ENCODE measurements around the gene CDH13. TPM values are rescaled to one million over a fixed set of nuclear protein-coding genes. Genes with fewer than 3 reads are reported as not detected.

CDH13 gene
- total and polyA plus RNA-seq, 2 experiments from 2014 or later = 1.2 to 1.5 TPM

DNA sequence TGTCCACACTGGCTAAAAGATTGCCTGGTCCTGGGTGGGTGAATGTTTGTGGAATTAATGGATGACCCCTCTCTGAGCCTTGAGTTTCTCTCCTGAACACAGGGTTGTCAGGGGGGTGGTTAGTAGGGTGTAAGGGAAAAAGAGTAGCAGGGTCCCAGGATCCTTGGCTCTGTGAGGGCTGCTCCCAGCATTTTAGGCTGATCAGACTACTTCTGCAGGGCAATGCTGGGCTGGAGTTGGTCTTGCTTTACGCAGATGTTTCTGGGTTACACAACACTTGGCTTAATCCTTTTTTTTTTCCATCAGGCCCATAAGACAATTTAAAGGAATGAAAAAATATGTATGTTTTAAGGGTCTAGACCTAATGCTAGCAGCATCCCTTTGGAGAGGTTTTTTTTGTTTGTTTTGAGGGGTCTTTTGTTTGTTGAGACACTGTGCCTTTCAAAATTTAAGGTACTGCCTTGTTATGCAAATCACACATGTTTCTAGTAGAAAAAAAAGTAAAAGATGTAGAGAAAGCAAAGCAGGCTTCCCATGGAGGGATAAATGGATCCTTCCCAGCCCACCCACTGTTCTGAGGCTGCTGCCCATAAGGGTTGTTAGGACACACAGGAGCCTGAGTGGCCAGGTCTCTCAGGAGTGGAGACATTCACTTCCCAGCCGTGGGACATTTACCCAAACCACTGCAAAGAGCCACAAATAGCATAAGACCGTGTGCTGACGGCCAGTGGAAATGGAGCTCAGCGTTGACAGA is 955.4 kb downstream of the CDH13 start:
- TF ChIP-seq EZH2phosphoT487 (IDR thresholded peaks at IDR 0.05; ENCODE audit: low read depth, severe bottlenecking, unreplicated experiment) (no peak), EZH2 (IDR thresholded peaks at IDR 0.05; ENCODE audit: borderline replicate concordance) (no peak)
- H3K9me2 ChIP-seq (replicated peaks; ENCODE audit: insufficient read depth) = no peaks in the 10 kb centered on the region
- no peaks in the 10 kb centered on the region for H3K27me3 ChIP-seq
- H4K20me1 ChIP-seq (ENCODE audit: insufficient read depth, poor library complexity, severe bottlenecking) = no peaks in the 10 kb centered on the region
- no peak overlapping the region for H2AFZ ChIP-seq
- no peaks in the 10 kb centered on the region for H3K9me3 ChIP-seq (ENCODE audit: low read depth)
- no peaks in the 10 kb centered on the region for H3K4me1 ChIP-seq (ENCODE audit: insufficient read depth)
- no peaks in the 10 kb centered on the region for H3K36me3 ChIP-seq (replicated peaks; ENCODE audit: insufficient read depth, low read depth)
- no peak overlapping the region for H3K4me3 ChIP-seq
- no peak overlapping the region for H3K27ac ChIP-seq
- H3K79me2 ChIP-seq = no peaks in the 10 kb centered on the region
- WGBS (ENCODE audit: low lambda C conversion rate, missing lambda C conversion rate) = 76% methylated on average over 5 of the region's 5 CpGs
- H3K4me2 ChIP-seq = no peak overlapping the region
- no peak for DNase-seq (ENCODE audit: low spot score)

DNA sequence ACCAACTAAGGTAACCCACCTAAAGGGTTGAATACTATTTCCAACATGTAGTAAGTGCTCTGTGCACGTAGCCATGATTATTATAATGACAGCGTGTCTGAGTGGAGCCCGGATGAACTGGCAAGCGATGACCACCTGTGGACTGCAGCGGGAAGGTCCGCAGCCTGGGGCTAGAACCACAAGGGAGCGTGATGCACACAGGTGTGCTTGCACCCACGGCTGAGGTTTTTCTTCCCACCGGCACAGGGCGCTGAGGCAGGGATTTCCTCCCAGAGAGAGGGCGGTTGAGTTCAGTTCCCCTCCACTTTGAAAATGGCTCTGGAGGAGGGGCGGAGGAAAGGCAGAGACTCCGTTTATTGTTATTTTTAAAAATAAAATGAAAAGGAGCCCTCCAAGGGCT is 959.3 kb downstream of the CDH13 start:
- no peaks in the 10 kb centered on the region for H3K79me2 ChIP-seq
- TF ChIP-seq, protein P1, sequence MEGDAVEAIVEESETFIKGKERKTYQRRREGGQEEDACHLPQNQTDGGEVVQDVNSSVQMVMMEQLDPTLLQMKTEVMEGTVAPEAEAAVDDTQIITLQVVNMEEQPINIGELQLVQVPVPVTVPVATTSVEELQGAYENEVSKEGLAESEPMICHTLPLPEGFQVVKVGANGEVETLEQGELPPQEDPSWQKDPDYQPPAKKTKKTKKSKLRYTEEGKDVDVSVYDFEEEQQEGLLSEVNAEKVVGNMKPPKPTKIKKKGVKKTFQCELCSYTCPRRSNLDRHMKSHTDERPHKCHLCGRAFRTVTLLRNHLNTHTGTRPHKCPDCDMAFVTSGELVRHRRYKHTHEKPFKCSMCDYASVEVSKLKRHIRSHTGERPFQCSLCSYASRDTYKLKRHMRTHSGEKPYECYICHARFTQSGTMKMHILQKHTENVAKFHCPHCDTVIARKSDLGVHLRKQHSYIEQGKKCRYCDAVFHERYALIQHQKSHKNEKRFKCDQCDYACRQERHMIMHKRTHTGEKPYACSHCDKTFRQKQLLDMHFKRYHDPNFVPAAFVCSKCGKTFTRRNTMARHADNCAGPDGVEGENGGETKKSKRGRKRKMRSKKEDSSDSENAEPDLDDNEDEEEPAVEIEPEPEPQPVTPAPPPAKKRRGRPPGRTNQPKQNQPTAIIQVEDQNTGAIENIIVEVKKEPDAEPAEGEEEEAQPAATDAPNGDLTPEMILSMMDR (IDR thresholded peaks at IDR 0.05; ENCODE audit: poor library complexity) = no peak
- TF ChIP-seq EZH2 (IDR thresholded peaks at IDR 0.05; ENCODE audit: borderline replicate concordance) = no peak
- no peak for TF ChIP-seq EZH2phosphoT487 (IDR thresholded peaks at IDR 0.05; ENCODE audit: low read depth, severe bottlenecking, unreplicated experiment)
- no peak overlapping the region for H3K4me2 ChIP-seq
- H3K9me3 ChIP-seq (ENCODE audit: low read depth) = no peaks in the 10 kb centered on the region
- no peaks in the 10 kb centered on the region for H4K20me1 ChIP-seq (ENCODE audit: insufficient read depth, poor library complexity, severe bottlenecking)
- H3K4me1 ChIP-seq (ENCODE audit: insufficient read depth) = no peaks in the 10 kb centered on the region
- 80% methylated on average over 12 of the region's 13 CpGs for WGBS (ENCODE audit: low lambda C conversion rate, missing lambda C conversion rate)
- no peak overlapping the region for H3K4me3 ChIP-seq
- no peak for DNase-seq (ENCODE audit: low spot score)
- no peak overlapping the region for H3K27ac ChIP-seq
- H3K9me2 ChIP-seq (replicated peaks; ENCODE audit: insufficient read depth) = no peaks in the 10 kb centered on the region
- H3K27me3 ChIP-seq = peaks cover 8% of the 10 kb centered on the region
- no peaks in the 10 kb centered on the region for H3K36me3 ChIP-seq (replicated peaks; ENCODE audit: insufficient read depth, low read depth)
- H2AFZ ChIP-seq = no peak overlapping the region

DNA sequence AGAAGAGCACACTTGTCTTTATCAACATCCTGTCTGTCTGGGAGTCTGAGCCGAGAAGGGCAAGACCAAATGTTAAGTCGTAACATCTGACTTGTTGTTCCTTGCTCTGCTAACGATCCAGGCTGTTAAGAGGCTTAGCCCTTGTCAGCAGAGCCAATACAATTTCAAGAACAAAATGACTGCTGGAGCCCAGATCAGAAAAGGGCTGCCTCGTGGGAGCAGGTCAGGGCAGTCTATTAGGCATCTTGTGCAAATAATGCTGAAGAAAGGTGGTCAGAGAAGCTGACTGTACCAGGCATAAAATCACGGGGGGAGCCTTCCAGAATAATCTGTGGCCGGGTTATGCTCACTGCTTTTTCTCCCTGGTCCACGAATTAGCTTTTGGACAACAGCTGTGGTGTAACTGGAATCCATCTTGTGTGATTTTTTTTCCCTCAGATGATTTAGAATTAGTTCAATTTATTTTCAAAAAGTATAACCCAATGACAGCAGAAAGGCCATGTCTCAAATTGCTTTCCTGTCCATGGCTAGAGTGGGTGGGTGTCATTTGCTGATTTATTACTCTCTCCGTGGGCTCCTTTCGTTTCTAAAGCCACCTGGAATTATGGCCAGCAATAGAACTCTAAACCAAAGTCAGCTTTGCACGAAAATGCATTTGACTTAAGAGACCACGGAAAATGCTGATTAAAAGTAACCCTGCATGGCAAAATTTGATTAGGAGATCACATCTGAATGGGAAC is 959.9 kb downstream of the CDH13 start:
- no peak overlapping the region for H2AFZ ChIP-seq
- TF ChIP-seq, protein P1 (IDR thresholded peaks at IDR 0.05; ENCODE audit: poor library complexity) = no peak
- TF ChIP-seq EZH2 (IDR thresholded peaks at IDR 0.05; ENCODE audit: borderline replicate concordance) = no peak
- no peak for TF ChIP-seq EZH2phosphoT487 (IDR thresholded peaks at IDR 0.05; ENCODE audit: low read depth, severe bottlenecking, unreplicated experiment)
- no peak overlapping the region for H3K4me2 ChIP-seq
- H3K4me3 ChIP-seq = no peak overlapping the region
- H4K20me1 ChIP-seq (ENCODE audit: insufficient read depth, poor library complexity, severe bottlenecking) = no peaks in the 10 kb centered on the region
- no peak for DNase-seq (ENCODE audit: low spot score)
- no peaks in the 10 kb centered on the region for H3K9me2 ChIP-seq (replicated peaks; ENCODE audit: insufficient read depth)
- no peaks in the 10 kb centered on the region for H3K36me3 ChIP-seq (replicated peaks; ENCODE audit: insufficient read depth, low read depth)
- H3K9me3 ChIP-seq (ENCODE audit: low read depth) = no peaks in the 10 kb centered on the region
- H3K4me1 ChIP-seq (ENCODE audit: insufficient read depth) = no peaks in the 10 kb centered on the region
- H3K27me3 ChIP-seq = peaks cover 8% of the 10 kb centered on the region
- H3K27ac ChIP-seq = no peak overlapping the region
- H3K79me2 ChIP-seq = no peaks in the 10 kb centered on the region
- 43% methylated on average over 11 of the region's 11 CpGs for WGBS (ENCODE audit: low lambda C conversion rate, missing lambda C conversion rate)

DNA sequence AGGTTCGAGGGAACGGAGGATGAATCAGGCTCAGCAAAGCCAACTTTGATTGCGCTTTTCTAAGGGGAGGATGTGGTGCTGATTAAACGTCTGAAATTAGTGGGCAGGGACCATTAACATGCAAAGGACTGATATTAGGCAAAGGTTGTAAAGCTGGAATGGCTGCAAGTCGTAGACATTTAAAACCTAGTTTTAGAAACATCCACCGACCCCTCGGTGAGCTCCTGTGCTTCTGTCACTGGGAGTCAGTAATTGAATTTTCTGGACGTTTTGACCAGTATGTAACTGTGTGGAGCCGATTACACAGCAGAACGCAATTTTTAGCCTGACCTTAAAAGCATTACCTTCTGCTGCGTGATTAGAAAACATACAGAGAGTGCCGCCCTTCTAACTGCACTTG is 960.4 kb downstream of the CDH13 start:
- Histone ChIP-seq H2AFZ (no peak overlapping the region), H3K36me3 (replicated peaks; ENCODE audit: insufficient read depth, low read depth) (no peaks in the 10 kb centered on the region), H3K4me3 (no peak overlapping the region), H3K27me3 (peaks cover 8% of the 10 kb centered on the region), H3K4me1 (ENCODE audit: insufficient read depth) (no peaks in the 10 kb centered on the region), H3K79me2 (no peaks in the 10 kb centered on the region), H3K27ac (no peak overlapping the region), H3K9me3 (ENCODE audit: low read depth) (no peaks in the 10 kb centered on the region), H4K20me1 (ENCODE audit: insufficient read depth, poor library complexity, severe bottlenecking) (no peaks in the 10 kb centered on the region), H3K9me2 (replicated peaks; ENCODE audit: insufficient read depth) (no peaks in the 10 kb centered on the region), H3K4me2 (no peak overlapping the region)
- no peak for DNase-seq (ENCODE audit: low spot score)
- TF ChIP-seq EZH2 (IDR thresholded peaks at IDR 0.05; ENCODE audit: borderline replicate concordance) = no peak
- TF ChIP-seq, protein P1 (IDR thresholded peaks at IDR 0.05; ENCODE audit: poor library complexity) = no peak
- WGBS (ENCODE audit: low lambda C conversion rate, missing lambda C conversion rate) = 81% methylated on average over 12 of the region's 12 CpGs

Measured in hepatocyte (in vitro differentiated cells).